GM18517 (cell line): Measurements from ENCODE around the gene POLR1C.
"Not testable (repeated sequence)": the region's sequence is repeated elsewhere in the genome, so short reads cannot be mapped to it uniquely, and the experiment has no call there.

Experiments
- ATAC-seq: cut with Tn5 transposase; IDR thresholded peaks from one replicate; pipeline ENCODE4 v1.9.1; 2021; ENCODE audit warnings: mild to moderate bottlenecking, moderate library complexity; ENCODE audit not compliant: unreplicated experiment

POLR1C gene

GRCh38 chr6:43509142-43509983, 7.5 kb upstream of the POLR1C start:
- no peak for ATAC-seq

GRCh38 chr6:43509984-43510826, 6.7 kb upstream of the POLR1C start, which contains the start of gene LRRC73:
LRRC73 (minus strand) TSS chr6:43510346; CDS start chr6:43509785, 561 bp downstream.
- no peak for ATAC-seq

- no peak for ATAC-seq
Observed at GRCh38 chr6:43510827-43511163, 6.1 kb upstream of the POLR1C start.

- ATAC-seq = no peak
Observed at GRCh38 chr6:43511824-43512415, 5.0 kb upstream of the POLR1C start.

GRCh38 chr6:43515808-43516207, 1.1 kb upstream of the POLR1C start:
- ATAC-seq = no peak

DNA sequence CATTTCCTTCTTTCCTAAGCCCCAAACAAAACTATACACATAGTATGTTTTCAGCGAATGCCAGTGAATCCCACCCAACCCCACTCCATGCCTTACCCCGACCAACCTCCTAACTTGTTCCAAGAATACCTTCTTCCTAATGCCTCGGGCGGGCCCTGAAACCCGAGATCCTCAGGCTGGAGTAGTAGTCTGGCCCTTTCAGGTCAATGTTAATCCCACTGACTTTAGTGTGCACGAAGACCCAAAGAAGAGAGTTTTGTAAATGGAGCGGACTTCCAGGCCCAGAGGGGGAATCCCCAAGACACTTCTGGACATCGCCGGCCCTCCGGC, 557 bp upstream of the POLR1C start:
- ATAC-seq = peak; percentile 4

GRCh38 chr6:43517505-43518357, 842 bp downstream of the POLR1C start:
- ATAC-seq = no peak

GRCh38 chr6:43520097-43520496, 3.2 kb downstream of the POLR1C start:
- no peak for ATAC-seq

DNA sequence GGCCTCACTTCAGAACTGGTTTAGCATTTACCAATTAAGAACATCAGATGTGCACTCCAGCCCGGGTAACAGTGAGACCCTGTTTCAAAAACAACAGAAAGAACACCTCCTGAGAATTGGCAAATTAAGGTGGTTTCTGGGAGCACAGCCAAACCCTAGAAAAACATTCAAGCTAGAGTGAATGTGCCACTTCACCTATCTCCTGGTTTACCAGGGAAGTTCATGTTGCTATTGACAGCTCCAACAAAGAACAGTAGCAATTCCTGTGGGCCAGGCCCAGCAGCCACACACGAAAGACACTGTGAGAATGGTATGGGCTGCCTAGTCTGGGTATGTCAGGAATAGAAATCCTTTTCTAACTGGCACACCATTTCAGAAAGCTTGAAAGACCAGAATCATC, 4.9 kb downstream of the POLR1C start:
- ATAC-seq = no peak

DNA sequence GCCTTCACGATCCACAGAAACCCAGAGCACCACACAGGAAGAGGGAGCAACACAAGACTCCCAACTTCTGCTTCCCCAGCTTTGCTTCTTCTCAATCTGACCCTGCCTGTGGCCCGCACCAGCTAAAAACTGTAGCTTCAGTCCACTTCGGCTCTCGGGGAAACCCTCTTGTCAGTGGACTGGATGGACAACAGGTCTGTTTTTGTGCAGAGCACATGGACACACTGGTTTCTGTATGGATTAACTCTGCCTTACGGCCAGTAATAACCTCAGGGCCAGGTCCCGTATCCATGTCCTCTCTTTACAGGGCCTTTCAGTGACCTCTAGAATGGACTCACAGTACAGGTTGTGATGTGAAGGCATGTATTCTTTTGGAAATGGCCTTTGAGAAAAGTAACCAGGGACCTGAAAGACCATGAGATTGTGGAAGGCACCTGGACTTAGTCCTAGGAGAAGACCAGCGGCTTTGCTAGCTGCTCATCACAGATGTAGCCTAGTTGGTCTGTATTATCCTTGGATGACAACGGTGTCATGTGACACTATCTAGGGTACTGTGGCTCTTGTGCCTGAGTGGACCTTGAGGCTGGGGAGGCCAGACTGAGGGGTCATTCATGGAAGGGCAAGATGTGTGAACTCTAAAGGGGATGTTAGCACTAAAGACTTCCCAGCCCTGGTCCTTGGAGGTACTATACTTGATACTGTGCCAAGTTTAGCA, 5.8 kb downstream of the POLR1C start:
- no peak for ATAC-seq

DNA sequence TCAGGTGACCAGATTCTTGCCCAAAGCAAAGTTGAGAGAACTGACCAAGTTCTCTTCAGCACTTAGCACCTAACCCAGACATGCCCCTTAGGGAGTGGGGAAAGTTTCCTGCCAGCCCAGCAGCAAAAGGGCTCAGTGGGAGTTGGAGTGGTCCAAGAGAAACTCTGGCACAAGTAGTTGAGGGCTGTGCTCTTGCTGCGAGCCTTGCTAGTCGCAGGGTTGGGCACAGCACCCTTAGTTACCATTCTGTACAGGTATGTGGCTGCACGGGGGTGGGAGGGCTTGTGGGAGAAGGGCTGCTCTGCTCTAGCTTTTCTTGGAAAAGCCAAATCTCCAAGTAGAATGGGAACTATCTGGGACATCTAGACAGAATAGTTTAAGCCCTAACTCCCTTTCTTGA, 6.4 kb downstream of the POLR1C start:
- no peak for ATAC-seq

GRCh38 chr6:43524483-43524961, 7.6 kb downstream of the POLR1C start:
- no peak for ATAC-seq

DNA sequence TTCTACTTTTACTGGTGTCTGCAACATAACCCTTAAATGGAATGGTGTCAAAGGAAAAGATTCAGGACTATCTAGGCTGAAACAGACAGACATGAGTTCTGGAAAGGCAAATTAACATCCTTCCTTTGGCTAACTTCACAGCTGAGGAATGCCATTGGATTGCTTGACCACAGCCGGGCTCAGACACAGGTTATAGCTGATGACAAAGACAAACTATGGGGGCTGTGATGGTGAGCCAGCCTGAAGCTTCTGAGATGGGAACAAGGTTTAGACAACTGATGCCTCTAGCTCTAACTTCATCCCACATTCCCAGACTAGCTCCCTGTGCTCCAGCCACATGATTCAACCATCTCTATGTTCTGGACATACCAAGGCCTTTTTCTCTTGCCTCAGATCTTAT, 15.3 kb downstream of the POLR1C start:
- no peak for ATAC-seq

DNA sequence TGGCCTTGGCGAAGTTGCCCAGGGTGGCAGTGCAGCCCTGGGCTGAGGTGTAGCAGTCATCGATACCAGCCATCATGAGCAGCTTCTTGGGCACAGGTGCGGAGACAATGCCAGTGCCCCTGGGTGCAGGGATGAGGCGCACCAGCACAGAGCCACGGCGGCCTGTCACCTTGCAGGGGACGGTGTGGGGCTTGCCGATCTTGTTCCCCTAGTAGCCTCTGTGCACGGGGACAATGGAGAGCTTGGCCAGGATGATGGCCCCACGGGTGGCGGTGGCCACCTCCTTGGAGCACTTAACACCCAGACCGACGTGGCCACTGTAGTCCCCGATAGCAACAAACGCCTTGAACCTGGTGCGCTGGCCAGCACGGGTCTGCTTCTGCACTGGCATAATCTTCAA, 22.1 kb downstream of the POLR1C start:
- not testable (repeated sequence) for ATAC-seq

GRCh38 chr6:43539409-43539808, 22.5 kb downstream of the POLR1C start:
- ATAC-seq = not testable (repeated sequence)

DNA sequence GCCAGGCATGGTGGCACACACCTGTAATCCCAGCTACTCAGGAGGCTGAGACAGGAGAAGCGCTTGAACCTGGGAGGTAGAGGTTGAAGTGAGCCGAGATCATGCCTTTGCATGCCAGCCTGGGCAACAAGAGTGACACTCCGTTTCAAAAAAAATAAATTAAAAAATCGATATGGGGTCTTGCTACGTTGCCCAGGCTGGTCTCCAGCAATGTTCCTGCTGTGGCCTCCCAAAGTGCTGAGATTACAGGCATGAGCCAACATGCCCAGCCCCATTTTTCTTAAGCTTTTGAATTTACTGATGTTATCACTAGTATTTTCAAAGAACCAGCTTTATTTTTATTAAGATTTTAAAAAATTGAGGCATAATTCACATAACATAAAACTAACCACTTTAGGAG, 23.6 kb downstream of the POLR1C start:
- ATAC-seq = no peak

DNA sequence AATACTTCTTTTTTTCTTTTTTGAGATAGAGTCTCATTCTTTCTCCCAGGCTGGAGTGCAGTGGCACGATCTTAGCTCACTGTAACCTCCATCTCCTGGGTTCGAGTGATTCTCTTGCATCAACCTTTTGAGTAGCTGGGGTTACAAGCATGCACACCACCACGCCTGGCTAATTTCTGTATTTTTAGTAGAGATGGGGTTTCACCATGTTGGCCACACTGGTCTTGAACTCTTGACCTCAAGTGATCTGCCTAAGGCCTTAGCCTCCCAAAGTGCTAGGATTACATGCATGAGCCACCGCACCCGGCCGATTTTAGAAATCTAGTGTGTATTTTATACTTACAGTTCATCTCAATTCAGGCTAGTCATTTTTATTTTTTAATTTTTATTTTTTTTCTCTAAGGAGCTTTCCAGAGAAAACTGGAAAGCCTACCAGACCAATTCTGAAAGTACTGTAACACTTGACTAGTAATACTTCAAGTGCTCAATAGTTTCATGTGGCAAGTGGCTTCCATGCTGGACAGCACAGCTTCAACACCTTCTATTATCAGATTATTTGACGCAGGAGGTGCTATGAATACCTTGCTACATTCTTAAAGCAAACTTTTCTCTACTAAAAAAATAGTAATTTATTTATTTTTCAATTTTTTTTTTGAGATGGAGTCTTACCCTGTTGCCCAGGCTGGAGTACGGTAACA, 25.0 kb downstream of the POLR1C start:
- ATAC-seq = peak; percentile 72

DNA sequence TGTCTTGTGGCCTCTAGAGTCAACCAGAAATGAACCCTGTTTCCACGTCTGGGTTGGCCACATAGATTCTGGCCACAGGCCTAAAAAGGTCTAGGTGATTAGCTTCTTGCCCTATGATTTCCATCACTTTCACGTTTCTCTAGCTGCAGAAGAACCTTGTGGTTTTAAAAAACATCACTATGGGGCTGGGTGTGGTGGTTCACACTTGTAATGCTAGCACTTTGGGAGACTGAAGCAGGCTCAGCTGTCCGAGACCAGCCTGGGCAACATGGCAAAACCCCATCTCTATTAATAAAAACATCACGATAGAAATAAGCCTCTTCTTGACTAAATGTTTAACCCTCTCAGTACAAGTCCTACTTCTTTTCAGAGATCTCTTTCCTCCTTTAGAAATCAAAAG, 27.6 kb downstream of the POLR1C start:
- ATAC-seq = no peak

DNA sequence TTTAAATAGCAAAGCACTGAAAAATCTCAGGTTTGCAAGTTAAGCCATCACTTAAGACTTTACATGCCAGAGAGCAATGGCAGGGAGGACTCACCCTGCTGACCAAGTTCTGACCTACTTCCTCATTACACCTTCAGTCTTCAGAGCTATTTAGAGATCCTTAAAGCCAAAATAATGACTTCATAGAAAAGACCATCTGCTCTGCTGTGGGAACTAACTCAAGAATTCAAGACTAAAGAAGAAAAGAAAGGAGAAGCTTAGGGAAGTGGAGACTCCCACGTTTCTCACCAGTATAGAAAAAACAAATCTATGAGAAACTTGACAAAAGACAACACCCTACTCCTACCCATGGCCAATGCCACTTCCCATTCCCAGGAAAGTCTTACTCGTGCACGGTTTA, 30.3 kb downstream of the POLR1C start:
- no peak for ATAC-seq
